ENCODE data around the gene KLHL17. TPM values are rescaled to one million over a fixed set of nuclear protein-coding genes. Genes with fewer than 3 reads are reported as not detected.

The KLHL17 gene
- total RNA-seq, 1 donor from 2014 or later, result 6.4 TPM

- H3K4me3 ChIP-seq, result peak overlapping the region; percentile 74
- H3K27me3 ChIP-seq (ENCODE audit: low read depth), result peaks cover 43% of the 10 kb centered on the region
- intact Hi-C loops (cut with micrococcal nuclease), result loop anchor here (10.0 kb wide), 1 partner anchor 85 kb away; no protein-coding TSS in a partner anchor
Observed at GRCh38 chr1:979744-980072, 19.3 kb downstream of the KLHL17 start.

GRCh38 chr1:980137-980571, 19.8 kb downstream of the KLHL17 start:
- no peaks in the 10 kb centered on the region for H3K9me3 ChIP-seq (replicated peaks)
- peaks cover 17% of the 10 kb centered on the region for H3K36me3 ChIP-seq
- peak overlapping the region; percentile 74 for H3K4me3 ChIP-seq
- H3K27ac ChIP-seq (replicated peaks), result peak overlapping the region; percentile 97
- intact Hi-C loops (cut with micrococcal nuclease), result loop anchor here (10.0 kb wide), 1 partner anchor 85 kb away; no protein-coding TSS in a partner anchor
- H3K27me3 ChIP-seq (ENCODE audit: low read depth), result peaks cover 39% of the 10 kb centered on the region
- DNase-seq, result no peak
- peaks cover 56% of the 10 kb centered on the region for H3K4me1 ChIP-seq
- TF ChIP-seq CTCF (IDR thresholded peaks at IDR 0.05; ENCODE audit: borderline replicate concordance), result no peak

More at GRCh38 chr1:979744-980072, 19.3 kb downstream of the KLHL17 start:
- no peak for TF ChIP-seq CTCF (IDR thresholded peaks at IDR 0.05; ENCODE audit: borderline replicate concordance)
- no peak for DNase-seq
- H3K27ac ChIP-seq (replicated peaks), result peak overlapping the region; percentile 97
- no peaks in the 10 kb centered on the region for H3K9me3 ChIP-seq (replicated peaks)
- H3K36me3 ChIP-seq, result peaks cover 17% of the 10 kb centered on the region
- peaks cover 56% of the 10 kb centered on the region for H3K4me1 ChIP-seq

- Histone ChIP-seq H3K4me3 (peak overlapping the region; percentile 74), H3K27ac (replicated peaks) (peak overlapping the region; percentile 97), H3K36me3 (peaks cover 17% of the 10 kb centered on the region), H3K9me3 (replicated peaks) (no peaks in the 10 kb centered on the region), H3K4me1 (peaks cover 56% of the 10 kb centered on the region), H3K27me3 (ENCODE audit: low read depth) (peaks cover 32% of the 10 kb centered on the region)
- intact Hi-C loops (cut with micrococcal nuclease), result loop anchor here (10.0 kb wide), 1 partner anchor 84 kb away; no protein-coding TSS in a partner anchor
- TF ChIP-seq CTCF (IDR thresholded peaks at IDR 0.05; ENCODE audit: borderline replicate concordance), result no peak
- peak; percentile 87 for DNase-seq
Observed at GRCh38 chr1:980602-981395, 20.4 kb downstream of the KLHL17 start.

- peak; percentile 26 for DNase-seq
- H3K9me3 ChIP-seq (replicated peaks), result no peaks in the 10 kb centered on the region
- peaks cover 17% of the 10 kb centered on the region for H3K36me3 ChIP-seq
- peaks cover 26% of the 10 kb centered on the region for H3K27me3 ChIP-seq (ENCODE audit: low read depth)
- H3K4me3 ChIP-seq, result peak overlapping the region; percentile 74
- H3K4me1 ChIP-seq, result peaks cover 49% of the 10 kb centered on the region
- TF ChIP-seq CTCF (IDR thresholded peaks at IDR 0.05; ENCODE audit: borderline replicate concordance), result no peak
- peak overlapping the region; percentile 97 for H3K27ac ChIP-seq (replicated peaks)
- intact Hi-C loops (cut with micrococcal nuclease), result loop anchor here (10.0 kb wide), 1 partner anchor 83 kb away; no protein-coding TSS in a partner anchor
Observed at GRCh38 chr1:981491-981954, 21.1 kb downstream of the KLHL17 start.

GRCh38 chr1:981955-982558, 21.7 kb downstream of the KLHL17 start, which contains the start of gene PERM1:
PERM1 (minus strand) TSS chr1:982093; CDS start chr1:981029, 1,064 bp downstream.
- DNase-seq, result peak; percentile 86
- intact Hi-C loops (cut with micrococcal nuclease), result loop anchor here (10.0 kb wide), 1 partner anchor 83 kb away; no protein-coding TSS in a partner anchor
- peaks cover 49% of the 10 kb centered on the region for H3K4me1 ChIP-seq
- H3K9me3 ChIP-seq (replicated peaks), result no peaks in the 10 kb centered on the region
- H3K27me3 ChIP-seq (ENCODE audit: low read depth), result peaks cover 26% of the 10 kb centered on the region
- peak within 1 kb of the TSS; percentile 97 for H3K27ac ChIP-seq (replicated peaks)
- peaks cover 17% of the 10 kb centered on the region for H3K36me3 ChIP-seq
- peak within 1 kb of the TSS; percentile 74 for H3K4me3 ChIP-seq
- no peak for TF ChIP-seq CTCF (IDR thresholded peaks at IDR 0.05; ENCODE audit: borderline replicate concordance)

Data from left ventricle myocardium inferior (tissue), 1 donor.